ENCODE data around the gene IL36G. TPM values are rescaled to one million over a fixed set of nuclear protein-coding genes. Genes with fewer than 3 reads are reported as not detected.

The IL36G gene
- total RNA-seq, 1 donor from 2014 or later: not detected

- ATAC-seq (no peak), DNase-seq (no peak)
- Histone ChIP-seq H3K4me3 (no peak overlapping the region), H3K9me3 (no peaks in the 10 kb centered on the region), H3K27me3 (ENCODE audit: low read depth) (no peaks in the 10 kb centered on the region), H3K36me3 (no peaks in the 10 kb centered on the region), H3K27ac (no peak overlapping the region), H3K4me1 (no peaks in the 10 kb centered on the region)
- no peak for TF ChIP-seq CTCF (IDR thresholded peaks at IDR 0.05)
- intact Hi-C loops (cut with DNase I): loop anchor here (5.0 kb wide), 1 partner anchor 194 kb away; no protein-coding TSS in a partner anchor
Observed at GRCh38 chr2:112940859-112941625, 36.8 kb upstream of the IL36G start.

- intact Hi-C loops (cut with DNase I): loop anchor here (5.0 kb wide), 1 partner anchor 195 kb away; no protein-coding TSS in a partner anchor
- H3K9me3 ChIP-seq: no peaks in the 10 kb centered on the region
- ATAC-seq: peak; percentile 88 to 94
Observed at GRCh38 chr2:112941753-112942653, 35.8 kb upstream of the IL36G start.

GRCh38 chr2:112942654-112943002 is 35.2 kb upstream of the IL36G start:
- ATAC-seq (no peak), DNase-seq (no peak)
- Histone ChIP-seq H3K9me3 (no peaks in the 10 kb centered on the region), H3K4me3 (no peak overlapping the region), H3K27me3 (ENCODE audit: low read depth) (no peaks in the 10 kb centered on the region), H3K4me1 (no peaks in the 10 kb centered on the region), H3K27ac (no peak overlapping the region), H3K36me3 (no peaks in the 10 kb centered on the region)
- TF ChIP-seq CTCF (IDR thresholded peaks at IDR 0.05): no peak
- intact Hi-C loops (cut with DNase I): loop anchor here (5.0 kb wide), 1 partner anchor 195 kb away; no protein-coding TSS in a partner anchor

More at GRCh38 chr2:112941753-112942653, 35.8 kb upstream of the IL36G start:
- H3K36me3 ChIP-seq: no peaks in the 10 kb centered on the region
- TF ChIP-seq CTCF (IDR thresholded peaks at IDR 0.05): peak; percentile 86
- no peak overlapping the region for H3K4me3 ChIP-seq
- H3K27ac ChIP-seq: no peak overlapping the region
- no peaks in the 10 kb centered on the region for H3K27me3 ChIP-seq (ENCODE audit: low read depth)
- peak; percentile 83 for DNase-seq
- no peaks in the 10 kb centered on the region for H3K4me1 ChIP-seq

- Histone ChIP-seq H3K4me1 (no peaks in the 10 kb centered on the region), H3K27ac (no peak overlapping the region), H3K36me3 (no peaks in the 10 kb centered on the region), H3K27me3 (ENCODE audit: low read depth) (no peaks in the 10 kb centered on the region), H3K4me3 (no peak overlapping the region), H3K9me3 (no peaks in the 10 kb centered on the region)
- no peak for ATAC-seq
- DNase-seq: no peak
- no peak for TF ChIP-seq CTCF (IDR thresholded peaks at IDR 0.05)
- intact Hi-C loops (cut with DNase I): loop anchor here (5.0 kb wide), 1 partner anchor 198 kb away; no protein-coding TSS in a partner anchor
Observed at GRCh38 chr2:112944971-112945370, 32.8 kb upstream of the IL36G start.

GRCh38 chr2:112946086-112946485 is 31.7 kb upstream of the IL36G start:
- ATAC-seq (no peak), DNase-seq (no peak)
- intact Hi-C loops (cut with DNase I): no loop called here
- TF ChIP-seq CTCF (IDR thresholded peaks at IDR 0.05): no peak
- Histone ChIP-seq H3K4me1 (no peaks in the 10 kb centered on the region), H3K4me3 (no peak overlapping the region), H3K36me3 (no peaks in the 10 kb centered on the region), H3K27ac (no peak overlapping the region), H3K9me3 (no peaks in the 10 kb centered on the region), H3K27me3 (ENCODE audit: low read depth) (no peaks in the 10 kb centered on the region)
